NCI-H510A (cell line): ENCODE measurements around the gene GALNT7.
"Not testable (repeated sequence)": the region's sequence is repeated elsewhere in the genome, so short reads cannot be mapped to it uniquely, and the experiment has no call there.

Source experiments
- DNase-seq: peaks from one replicate; lab custom pipeline; 2025; lab: John Stamatoyannopoulos, UW

GALNT7 gene

DNA sequence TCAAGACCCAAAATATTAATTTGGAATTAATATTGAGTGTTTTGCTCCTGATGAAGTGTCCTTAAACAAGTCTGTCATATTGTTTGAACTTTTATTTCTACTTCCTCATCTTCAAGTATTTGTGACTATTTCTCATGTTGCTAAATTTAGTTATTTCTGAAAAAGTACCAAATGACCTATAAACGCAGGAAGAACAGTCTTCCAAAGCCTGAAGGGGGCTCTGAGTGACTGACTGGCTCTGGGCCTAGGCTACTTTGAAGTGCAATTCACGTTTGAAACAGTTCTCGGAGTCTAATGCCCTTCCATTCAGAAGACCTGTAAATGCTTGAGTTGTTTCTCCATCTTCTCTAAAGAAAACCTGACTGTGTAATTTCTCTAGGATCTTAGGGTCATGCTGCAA lies 26.5 kb downstream of the GALNT7 start:
- no peak for DNase-seq

DNA sequence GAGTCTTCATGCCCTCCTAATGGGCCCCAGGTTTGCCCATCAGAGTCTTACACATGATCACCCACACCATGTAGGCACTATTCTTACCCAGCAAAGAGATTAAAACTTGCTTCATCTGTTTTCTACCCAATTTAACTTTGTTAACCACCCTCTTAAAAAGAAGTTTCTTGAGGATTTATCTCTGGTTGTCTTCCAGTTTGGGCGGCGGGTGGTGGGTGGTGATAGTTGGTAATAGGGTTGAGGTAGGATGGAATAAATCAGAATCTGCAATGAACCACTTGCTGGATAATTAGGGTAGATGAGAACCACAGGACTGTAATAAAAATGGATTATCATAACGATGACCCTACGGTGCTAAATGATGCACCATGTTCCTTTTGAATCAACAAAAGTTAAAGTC lies 30.9 kb downstream of the GALNT7 start:
- DNase-seq, result no peak

DNA sequence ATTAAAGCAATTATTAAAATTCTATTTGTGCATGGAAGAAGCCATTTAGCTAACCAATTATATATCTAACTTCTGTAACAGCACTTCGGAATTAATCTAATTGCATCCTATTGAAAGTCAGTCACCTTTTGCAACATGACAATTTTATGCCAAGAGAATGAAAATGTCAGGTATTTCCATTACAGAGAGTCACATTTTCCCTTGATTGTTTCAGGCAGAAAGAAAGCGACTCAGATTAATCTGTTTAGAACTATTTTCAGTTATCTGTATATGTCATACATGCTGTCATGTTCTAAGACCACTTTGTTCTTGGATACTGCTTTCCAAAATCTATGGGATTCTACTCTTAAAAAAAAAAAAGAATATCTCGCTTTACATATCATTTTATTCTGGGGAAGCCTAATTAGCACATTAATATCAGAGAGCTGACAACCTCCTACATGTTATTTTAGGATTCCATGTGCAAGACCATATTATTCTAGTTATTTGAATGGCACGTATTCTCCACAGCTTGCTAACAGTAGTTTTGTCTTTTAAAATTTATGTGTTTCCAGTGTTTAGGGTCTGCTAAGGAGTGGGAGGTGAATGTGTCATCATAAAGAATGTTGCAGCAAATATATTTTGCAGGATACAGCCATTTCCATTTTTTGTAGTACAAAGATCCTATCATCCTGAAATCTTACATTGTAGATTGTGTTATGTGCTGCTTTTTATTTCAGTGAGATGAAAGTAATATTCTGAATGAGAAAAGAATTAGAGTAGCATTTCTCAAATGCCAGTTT lies 31.7 kb downstream of the GALNT7 start:
- no peak for DNase-seq

DNA sequence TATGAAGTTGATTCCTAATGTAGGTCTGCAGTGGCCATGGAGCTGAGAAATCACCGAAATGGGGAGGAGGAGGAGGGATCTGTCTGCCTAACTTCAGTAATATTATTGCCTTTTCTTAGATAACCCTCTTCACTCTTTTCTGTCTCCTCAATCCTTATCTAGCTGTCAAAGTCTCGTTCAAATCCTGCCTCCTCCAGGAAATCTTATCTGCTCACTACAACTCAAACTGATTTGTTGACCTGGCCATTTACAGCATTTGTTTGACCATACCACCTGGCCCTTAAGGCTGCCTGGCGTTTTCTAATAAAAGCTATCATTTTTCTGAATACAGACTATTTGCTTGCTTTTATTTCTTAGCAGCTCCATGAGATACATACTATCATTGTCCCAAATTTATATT lies 33.8 kb downstream of the GALNT7 start:
- DNase-seq, result no peak

DNA sequence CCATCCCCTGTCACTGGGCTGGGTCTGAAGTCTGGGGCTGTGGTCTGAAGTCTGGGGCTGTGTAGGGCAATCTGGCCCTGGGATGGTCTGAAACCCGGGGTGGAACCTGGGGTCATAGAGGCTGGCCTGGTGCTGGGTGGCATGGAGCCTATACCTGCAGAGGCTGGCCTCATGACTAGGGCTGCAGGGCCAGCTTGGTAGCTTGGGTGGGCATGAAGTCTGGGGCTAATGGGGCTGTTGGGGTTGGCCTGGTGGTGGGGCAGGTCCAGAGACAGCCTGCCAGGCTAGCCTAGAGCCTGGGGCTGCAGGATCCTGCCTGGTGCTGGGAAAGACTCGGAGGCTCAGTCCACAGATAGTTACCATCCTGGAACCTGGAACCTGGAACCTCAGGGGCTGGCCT lies 37.0 kb downstream of the GALNT7 start:
- DNase-seq, result no peak

DNA sequence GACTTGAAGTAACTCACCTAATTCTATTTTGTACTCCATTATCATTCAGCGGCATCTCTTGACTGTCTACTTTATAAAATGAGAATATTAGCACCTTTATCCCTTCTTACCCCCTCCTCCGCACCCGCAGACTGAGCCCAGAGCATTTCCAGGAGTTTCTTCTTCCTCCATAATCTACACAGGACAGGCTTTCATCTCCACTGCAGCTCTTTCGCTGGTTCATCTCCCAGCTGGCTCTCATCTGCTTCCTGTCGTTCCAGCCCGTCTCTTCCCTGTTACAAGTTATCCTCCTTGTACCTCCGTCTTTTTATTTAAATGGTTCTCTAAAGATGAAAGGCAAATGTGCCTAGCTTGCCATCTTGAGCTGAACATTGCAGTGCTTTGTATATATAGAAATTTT lies 39.8 kb downstream of the GALNT7 start:
- no peak for DNase-seq

DNA sequence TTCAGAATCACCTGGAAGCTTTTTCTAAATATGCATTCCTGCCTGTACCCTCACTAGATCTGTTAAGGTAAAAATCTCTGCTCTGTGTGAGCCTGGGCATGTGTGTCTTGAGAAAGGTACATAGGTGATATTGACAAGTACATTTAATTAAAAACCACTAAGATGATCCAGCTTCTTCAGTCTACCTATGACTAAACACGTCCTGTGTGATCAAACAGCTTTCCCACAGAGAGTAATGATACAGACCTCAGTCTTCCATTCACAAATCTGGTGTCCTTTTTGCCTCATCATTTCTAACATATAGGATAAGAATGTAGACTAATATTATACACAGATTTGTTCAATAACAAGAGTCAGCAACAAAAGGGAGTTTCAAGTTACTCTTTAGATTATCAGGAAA lies 42.6 kb downstream of the GALNT7 start:
- no peak for DNase-seq

DNA sequence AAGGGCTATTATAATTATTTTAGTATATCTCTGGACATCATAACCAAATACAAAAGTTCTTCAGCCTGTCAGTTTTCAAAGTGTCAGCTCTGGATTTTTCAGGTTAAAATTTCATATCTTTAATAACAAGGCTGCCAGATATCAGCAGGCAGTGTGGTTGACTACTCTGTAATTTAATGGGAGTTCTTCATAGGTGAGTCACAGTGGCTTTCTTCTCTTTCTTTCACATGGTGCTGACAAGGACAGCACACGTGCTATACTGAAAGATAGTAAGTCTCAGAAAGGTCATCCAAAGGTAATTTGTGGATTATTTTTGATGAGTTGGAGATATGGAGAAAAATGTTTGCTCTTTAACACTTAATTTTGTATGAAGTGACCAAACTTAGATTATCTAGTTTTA lies 43.2 kb downstream of the GALNT7 start:
- no peak for DNase-seq

DNA sequence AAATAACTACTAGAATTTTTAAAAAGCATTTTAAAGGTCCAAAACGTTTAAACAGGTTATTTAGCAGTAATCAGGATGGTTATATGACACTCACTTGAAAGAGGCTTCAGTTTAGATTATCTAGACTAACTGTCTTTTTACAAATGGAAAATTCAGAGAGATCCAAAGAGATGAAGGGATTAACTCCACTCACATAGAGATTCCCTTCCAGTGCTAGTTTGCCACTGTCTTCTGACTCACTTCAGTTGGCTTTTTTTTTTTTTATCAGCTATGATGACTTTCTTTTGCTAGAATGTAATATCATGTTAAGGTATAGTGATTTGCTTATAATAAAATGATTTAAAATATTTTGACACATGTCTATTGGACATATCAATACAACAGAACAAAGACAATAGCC lies 43.8 kb downstream of the GALNT7 start:
- DNase-seq, result no peak

DNA sequence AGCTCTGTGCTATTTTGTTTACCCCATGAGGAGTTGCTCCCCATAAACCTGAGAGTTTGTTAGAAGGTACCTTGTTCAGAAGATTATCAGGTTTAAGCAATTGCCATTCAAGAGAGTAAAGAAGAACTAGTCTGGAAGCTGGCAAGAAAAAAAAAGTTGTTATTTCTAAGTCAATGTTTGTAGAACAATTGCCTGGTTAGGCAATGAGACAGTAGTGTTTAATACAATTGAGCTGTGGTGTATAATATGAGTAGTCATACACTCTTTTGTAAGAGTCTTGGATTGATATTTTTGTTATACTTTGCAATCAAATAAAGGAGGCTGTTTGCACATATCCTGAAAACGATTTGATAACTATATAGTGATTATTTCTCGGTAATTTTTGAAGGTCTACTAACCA lies 44.7 kb downstream of the GALNT7 start:
- DNase-seq, result no peak

DNA sequence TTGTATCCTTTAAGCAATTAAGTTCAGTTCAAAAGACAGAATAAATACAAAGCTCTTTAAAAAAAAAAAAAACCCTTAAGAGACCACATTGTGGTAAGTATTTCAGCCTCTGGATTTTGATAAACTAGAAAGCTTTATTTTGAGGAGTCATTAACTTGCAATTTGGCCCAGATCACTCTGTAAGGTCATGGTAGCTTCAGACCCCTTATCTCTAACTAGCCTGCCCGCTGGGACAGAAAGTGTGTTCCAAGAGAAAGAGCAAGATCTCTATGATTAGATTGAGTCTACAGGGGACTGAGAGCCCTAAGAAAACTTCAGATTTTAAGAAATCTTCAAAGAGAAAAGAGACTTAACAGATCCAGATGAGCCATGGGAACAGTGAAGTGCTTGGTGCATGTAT lies 45.6 kb downstream of the GALNT7 start:
- no peak for DNase-seq

DNA sequence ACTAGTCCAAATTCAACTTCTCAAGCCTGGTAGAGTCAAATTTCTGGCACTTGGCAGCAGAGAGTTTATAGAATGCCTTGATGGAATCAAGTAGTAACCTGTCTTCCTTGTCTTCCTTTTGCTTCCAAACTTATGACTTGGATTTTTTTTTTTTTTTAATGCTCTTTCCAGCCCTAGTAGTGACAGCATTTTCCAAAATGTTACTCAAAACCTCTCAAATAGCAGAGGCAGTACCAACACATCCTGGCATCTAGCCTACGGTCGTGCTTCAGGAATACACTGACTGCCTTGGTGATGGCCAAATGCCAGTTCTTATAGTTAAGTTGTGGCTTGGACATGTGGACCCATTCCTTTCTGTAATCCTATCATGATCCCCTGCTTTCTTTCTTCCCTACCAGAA lies 46.0 kb downstream of the GALNT7 start:
- DNase-seq, result no peak

DNA sequence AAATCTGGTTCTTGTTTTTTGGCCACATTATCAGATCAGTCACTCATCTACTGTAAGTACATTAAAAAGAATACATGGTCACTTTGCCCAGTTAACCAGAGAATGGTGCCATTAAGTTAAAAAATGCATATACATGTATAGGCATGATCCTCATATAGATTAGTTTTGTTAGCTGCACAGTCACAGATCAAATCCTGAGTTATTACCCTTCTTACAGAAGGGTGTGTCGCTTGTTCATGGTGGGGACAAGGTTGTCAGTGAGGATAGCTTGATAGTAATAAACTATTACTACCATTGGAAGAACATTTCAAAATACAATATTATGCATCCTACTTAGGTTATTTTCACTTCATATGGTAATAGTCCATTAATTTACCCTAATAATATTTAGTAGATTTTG lies 48.5 kb downstream of the GALNT7 start:
- DNase-seq, result no peak

DNA sequence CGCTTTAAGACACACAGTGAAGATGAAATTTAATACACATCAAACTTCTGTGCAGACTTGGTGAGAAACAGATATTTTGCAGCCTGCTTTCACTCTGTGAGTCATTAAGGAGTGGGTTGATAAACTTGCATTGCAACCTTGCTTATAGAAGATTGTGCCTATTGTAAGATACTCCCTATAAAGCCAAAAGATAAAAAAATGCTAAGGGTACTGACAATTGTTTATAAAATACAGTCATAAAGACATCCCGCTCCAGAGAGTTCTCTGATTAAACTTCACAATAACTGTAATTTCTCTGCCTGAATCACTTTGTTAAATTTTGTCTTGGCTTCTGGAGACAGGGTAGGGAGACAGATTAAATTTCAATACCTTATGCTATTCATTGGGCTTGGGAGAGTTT lies 49.1 kb downstream of the GALNT7 start:
- DNase-seq, result no peak

DNA sequence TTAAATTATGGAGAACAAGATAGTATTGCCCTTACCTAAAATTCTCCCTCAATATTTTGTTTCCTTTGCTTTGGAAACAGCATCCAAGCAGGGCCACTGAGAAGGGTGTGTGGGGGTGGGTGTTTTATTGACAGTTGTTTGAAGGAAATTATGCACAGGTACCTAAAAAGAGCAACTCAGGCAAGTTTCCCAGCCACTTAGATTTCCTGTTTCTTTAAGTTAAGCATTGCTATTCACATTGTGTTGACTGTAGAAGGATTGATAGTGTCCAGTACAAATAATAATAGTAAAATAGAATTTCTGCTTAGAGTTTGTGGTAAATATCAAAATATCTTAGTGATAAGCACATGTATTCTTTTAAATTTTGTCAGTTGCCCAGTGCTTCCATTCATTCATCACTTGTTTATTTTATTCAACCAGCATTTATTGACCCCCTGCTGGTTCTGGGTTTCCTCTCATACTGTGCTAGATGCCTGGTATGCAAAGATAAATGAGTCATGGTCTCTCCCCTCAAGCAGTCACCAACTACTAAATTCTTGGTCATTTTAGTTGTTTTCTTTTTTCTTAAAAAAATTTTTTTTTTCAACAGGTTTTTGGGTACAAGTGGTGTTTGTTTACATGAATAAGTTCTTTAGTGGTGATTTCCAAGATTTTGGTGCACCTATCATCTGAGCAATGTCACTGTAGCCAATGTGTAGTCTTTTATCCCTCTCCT lies 50.0 kb downstream of the GALNT7 start:
- no peak for DNase-seq

DNA sequence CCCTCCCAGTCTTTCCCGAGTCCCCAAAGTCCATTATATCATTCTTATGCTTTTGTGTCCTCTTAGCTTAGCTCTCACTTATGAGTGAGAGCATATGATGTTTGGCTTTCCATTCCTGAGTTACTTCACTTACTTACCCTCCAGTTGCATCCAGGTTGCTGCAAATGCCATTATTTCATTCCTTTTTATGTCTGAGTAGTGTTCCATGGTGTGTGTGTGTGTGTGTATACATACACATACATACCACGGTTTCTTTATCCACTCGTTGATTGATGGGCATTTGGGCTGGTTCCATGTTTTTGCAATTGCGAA lies 50.5 kb downstream of the GALNT7 start:
- not testable (repeated sequence) for DNase-seq

DNA sequence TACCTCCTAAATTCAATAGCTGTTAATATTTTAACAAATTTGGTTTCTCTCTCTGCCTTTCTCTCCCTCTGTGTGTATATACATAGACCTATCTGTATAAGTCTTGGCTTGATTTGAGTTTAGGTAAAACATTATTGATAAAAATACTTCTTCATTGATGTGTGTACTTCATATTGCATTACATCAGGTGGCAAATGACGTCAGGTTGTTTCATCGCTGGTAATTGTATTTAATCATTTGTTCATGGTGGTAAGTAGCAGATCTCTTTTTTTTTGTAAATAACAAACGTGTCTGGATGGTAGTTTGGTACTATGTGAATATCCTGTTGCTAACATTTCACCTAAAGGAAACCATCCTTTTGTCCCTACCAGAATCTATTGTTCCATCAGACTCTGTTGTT lies 55.1 kb downstream of the GALNT7 start:
- DNase-seq, result no peak

DNA sequence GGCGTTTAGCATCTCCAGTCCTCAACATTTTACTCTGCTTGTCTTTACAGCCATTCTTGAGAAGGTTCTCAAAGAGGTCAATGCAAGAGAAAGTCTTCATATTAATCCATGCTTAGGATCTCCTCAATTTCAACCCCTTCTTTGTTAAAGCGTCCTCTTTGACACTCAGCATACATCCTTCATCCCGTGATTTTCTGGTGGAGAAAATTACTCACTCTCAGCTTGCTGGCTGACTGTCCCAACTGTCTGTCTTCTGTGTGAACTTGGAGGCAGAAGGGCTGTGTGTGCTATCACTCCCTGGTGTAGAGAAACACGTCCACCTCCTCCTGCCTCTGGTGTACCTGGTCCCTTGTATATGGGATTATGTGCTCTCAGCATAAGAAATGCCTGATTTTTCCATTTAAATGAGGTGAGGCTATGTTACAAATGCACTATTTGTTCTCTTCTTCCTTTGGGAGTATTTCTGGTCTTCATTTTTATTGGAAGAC lies 57.8 kb downstream of the GALNT7 start:
- no peak for DNase-seq

DNA sequence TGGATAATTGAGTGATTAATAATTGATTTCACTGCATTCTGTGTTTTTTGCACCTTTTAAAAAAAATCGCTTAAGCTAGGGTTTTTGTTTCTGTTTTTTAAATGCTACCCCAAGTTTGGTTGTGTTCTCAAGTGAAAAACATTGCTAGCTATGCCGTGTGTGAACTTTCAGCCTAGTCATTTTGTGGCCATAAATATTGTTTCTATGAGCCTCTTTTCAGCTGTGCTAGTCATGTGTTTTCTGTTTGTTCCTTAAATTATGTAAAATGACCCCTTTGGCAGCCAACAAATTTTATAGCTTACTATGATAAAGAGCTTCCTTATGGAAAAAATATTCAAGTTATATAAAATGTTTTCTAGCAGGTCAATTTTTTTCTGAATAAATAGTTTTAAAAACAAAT lies 59.1 kb downstream of the GALNT7 start:
- DNase-seq, result no peak

DNA sequence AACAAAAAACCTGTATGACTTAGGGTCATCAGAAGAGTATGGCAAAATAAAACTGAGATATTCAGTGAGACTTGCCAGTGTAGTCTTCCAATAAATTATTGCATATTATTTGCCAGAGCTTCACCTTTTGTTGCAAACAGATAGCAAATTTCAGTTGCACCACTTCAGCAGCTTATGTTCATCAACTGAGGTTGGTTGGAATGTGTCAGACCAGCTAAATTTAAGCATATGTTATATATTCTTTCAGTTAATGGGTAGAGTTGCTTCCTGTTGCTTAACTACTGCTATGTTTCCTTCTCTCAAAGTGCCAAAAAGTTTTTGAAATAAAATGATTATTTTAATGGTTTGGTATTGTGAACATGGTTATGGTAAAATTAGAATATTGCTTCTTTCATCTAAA lies 61.5 kb downstream of the GALNT7 start:
- DNase-seq, result no peak

DNA sequence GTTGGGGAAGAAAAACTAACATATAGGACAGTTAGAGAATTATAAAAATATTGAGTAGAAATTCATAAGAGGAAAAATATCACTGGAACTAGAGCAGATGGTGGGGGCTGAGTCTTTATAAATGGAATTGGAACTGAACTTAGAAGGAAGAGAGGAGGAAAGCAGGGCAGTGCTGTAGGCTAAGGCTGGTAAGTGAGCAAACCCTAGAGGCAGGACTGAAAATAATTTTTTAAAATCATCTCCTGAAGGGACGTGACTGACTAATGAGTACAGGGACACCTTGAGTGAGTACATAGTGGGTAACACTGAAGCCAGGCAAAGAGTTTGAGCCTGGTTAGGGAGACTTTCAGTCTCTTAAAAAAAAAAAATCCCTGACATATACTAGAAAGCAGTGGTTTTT lies 63.3 kb downstream of the GALNT7 start:
- DNase-seq, result no peak

DNA sequence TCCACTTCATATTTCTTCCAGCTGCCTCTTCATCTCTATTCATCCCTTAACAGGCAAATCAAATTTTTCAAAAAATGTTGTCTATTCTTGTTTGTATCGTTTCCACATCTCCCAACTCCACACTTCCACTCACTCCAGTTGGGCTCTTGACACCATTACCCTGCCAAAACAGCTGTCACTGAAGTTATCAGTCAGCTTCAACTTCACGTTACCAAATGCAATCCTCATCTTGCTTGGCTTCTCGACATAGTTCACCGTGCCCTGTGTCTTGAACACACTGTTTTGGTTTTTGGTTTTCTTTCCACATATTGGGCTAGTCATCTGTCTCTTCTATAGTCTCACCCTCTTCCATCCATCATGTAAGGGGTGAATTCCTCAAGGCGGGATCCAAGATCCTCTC lies 65.2 kb downstream of the GALNT7 start:
- DNase-seq, result no peak

DNA sequence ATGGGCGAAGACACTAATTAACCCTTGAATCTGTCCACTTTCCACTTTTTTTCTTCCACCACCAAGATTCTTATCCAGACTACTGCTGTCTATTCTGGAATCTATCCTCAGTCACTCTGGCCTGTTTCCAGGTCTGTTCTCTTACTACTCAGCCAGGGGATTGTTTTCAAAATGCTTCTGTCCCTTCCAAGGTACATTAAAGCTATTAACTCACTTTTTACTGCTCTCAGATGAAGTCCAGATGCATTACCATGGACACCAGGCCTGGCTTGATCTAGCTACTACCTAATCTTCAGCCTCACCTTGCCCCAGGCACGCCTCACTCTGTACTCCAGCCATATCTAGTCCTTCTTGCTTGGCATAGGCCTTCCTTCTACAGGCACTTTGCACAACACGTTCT lies 66.4 kb downstream of the GALNT7 start:
- no peak for DNase-seq

DNA sequence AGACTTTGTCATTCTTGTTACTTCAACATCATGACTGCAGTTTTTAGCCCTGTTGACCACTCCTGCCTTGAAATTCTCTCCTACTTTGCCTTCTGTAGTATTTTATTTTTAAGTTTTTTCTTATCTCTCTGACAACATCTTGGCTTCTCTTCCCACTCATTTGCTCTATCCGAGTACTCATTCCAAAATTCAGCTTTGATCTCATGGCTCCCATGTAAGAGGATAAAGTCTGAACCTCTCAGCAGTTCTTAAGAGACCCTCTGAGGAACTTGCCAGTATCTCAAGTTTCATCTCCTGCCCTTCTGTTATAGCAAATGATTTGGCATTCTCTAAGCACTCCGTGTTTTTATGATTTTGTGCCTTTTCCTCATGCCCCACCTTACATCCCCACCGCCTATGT lies 67.7 kb downstream of the GALNT7 start:
- DNase-seq, result no peak
